Small intestine (tissue), 7 donors: Measurements from ENCODE around the gene ADAMTS1. TPM values are rescaled to one million over a fixed set of nuclear protein-coding genes. Genes with fewer than 3 reads are reported as not detected.
A peak's percentile ranks its signal among the peaks of the same experiment; 100 is the strongest.

Experiments used
- DNase-seq, 2 donors: peaks; one replicate each; pipeline versions ENCODE4 v3.0.0 to v3.0.0-alpha.2; 2013
- FAIRE-seq: peaks from 2 replicates; lab custom pipeline; 2012; peaks lifted over from hg19 to GRCh38; lab: Jason Lieb, UNC
- H3K27ac ChIP-seq, 3 donors: one replicate each; pipeline ENCODE4 v1.5.1; 2013; ENCODE audit warnings: low read length in 2 of 3, mild to moderate bottlenecking in 2 of 3, control low read depth in 1 of 3, inconsistent platforms in 1 of 3, low read depth in 1 of 3, moderate library complexity in 1 of 3
- H3K27me3 ChIP-seq, 3 donors: one replicate each; pipeline ENCODE4 v1.6.1; 2013; ENCODE audit warnings: low read length in 3 of 3, inconsistent platforms in 1 of 3; ENCODE audit not compliant: control insufficient read depth in 3 of 3, insufficient read depth in 3 of 3
- H3K36me3 ChIP-seq, 3 donors: one replicate each; pipeline ENCODE4 v1.6.1; 2013; ENCODE audit warnings: low read length in 3 of 3, inconsistent platforms in 1 of 3, low read depth in 1 of 3, mild to moderate bottlenecking in 1 of 3, moderate library complexity in 1 of 3; ENCODE audit not compliant: control insufficient read depth in 3 of 3, insufficient read depth in 2 of 3
- H3K4me1 ChIP-seq, 3 donors: one replicate each; pipeline ENCODE4 v1.6.1; 2013; ENCODE audit warnings: low read length in 2 of 3, inconsistent platforms in 1 of 3, low read depth in 1 of 3, mild to moderate bottlenecking in 1 of 3, moderate library complexity in 1 of 3; ENCODE audit not compliant: control insufficient read depth in 3 of 3, insufficient read depth in 2 of 3
- H3K4me3 ChIP-seq, 3 donors: one replicate each; pipeline ENCODE4 v1.5.1; 2013; ENCODE audit warnings: low read length in 3 of 3, control low read depth in 1 of 3, inconsistent platforms in 1 of 3, low read depth in 1 of 3, mild to moderate bottlenecking in 1 of 3, moderate library complexity in 1 of 3
- H3K9me3 ChIP-seq, 2 donors: one replicate each; pipeline ENCODE4 v1.6.1; 2013; ENCODE audit warnings: low read depth in 1 of 2, low read length in 1 of 2; ENCODE audit not compliant: control insufficient read depth in 2 of 2, insufficient read depth in 1 of 2
- WGBS, 3 donors: extraction: QIAGEN DNeasy Blood & Tissue Kit; methylation state at CpG; one replicate each; pipeline ENCODE4 v1.1.7; 2013; 5-methylcytosine and 5-hydroxymethylcytosine counted together
- polyA plus RNA-seq, 4 donors: library from polyadenylated mRNA; stranded (reverse) in 3 of 4; unstranded in 1 of 4; fragments of 200-250 nt in 3 of 4; fragments of 120-200 nt in 1 of 4; gene quantifications; one replicate each; pipeline versions ENCODE4 v1.2.1 to v1.2.3, GENCODE V29; 2013
- donor health status: healthy with polysubstance abuse.
- donor health status: control.
- donor health status: control.
- donor health status: Bipolar disorder and iron deficiency.
- donor health status: healthy.

ADAMTS1 gene
- polyA plus RNA-seq, 4 donors: 0.89 to 94.8 (median 11.3) TPM

GRCh38 chr21:26795866-26796329 is 49.3 kb downstream of the ADAMTS1 start:
- Histone ChIP-seq H3K27me3 (no peaks in the 10 kb centered on the region), H3K9me3 (no peaks in the 10 kb centered on the region), H3K36me3 (no peaks in the 10 kb centered on the region), H3K4me3 (no peak overlapping the region), H3K27ac (peak overlapping the region in 1 of 3 donors; percentile 62), H3K4me1 (peaks cover 0 to 4% (median 0%) of the 10 kb centered on the region in 3 donors)
- DNase-seq: peak; percentile 5 to 51
- FAIRE-seq: no peak
- WGBS, 3 donors: 13 to 29% (median 28%) methylated on average over 6 of the region's 6 CpGs

- WGBS, 3 donors: 80 to 84% (median 84%) methylated on average over 10 of the region's 10 CpGs
- no peak for FAIRE-seq
Observed at GRCh38 chr21:26795412-26795805, 49.8 kb downstream of the ADAMTS1 start.

GRCh38 chr21:26794597-26795411 is 50.4 kb downstream of the ADAMTS1 start:
- no peaks in the 10 kb centered on the region for H3K27me3 ChIP-seq
- FAIRE-seq: no peak
- peaks cover 0 to 4% (median 0%) of the 10 kb centered on the region in 3 donors for H3K4me1 ChIP-seq
- no peaks in the 10 kb centered on the region for H3K36me3 ChIP-seq
- no peak overlapping the region for H3K4me3 ChIP-seq
- H3K27ac ChIP-seq: peak overlapping the region in 1 of 3 donors; percentile 62
- no peak for DNase-seq
- WGBS, 3 donors: 75 to 87% (median 76%) methylated on average over 5 of the region's 5 CpGs
- no peaks in the 10 kb centered on the region for H3K9me3 ChIP-seq

More at GRCh38 chr21:26795412-26795805, 49.8 kb downstream of the ADAMTS1 start:
- DNase-seq: no peak
- peak overlapping the region in 2 of 3 donors; percentile 32 to 62 for H3K27ac ChIP-seq
- peaks cover 0 to 4% (median 0%) of the 10 kb centered on the region in 3 donors for H3K4me1 ChIP-seq
- H3K27me3 ChIP-seq: no peaks in the 10 kb centered on the region
- H3K9me3 ChIP-seq: no peaks in the 10 kb centered on the region
- H3K4me3 ChIP-seq: no peak overlapping the region
- no peaks in the 10 kb centered on the region for H3K36me3 ChIP-seq

GRCh38 chr21:26790296-26790695 is 54.9 kb downstream of the ADAMTS1 start:
- Histone ChIP-seq H3K27ac (no peak overlapping the region), H3K9me3 (no peaks in the 10 kb centered on the region), H3K4me1 (peaks cover 0 to 2% (median 0%) of the 10 kb centered on the region in 3 donors), H3K36me3 (no peaks in the 10 kb centered on the region), H3K27me3 (no peaks in the 10 kb centered on the region), H3K4me3 (no peak overlapping the region)
- FAIRE-seq: no peak
- no peak for DNase-seq

- DNase-seq: no peak
- H3K4me1 ChIP-seq: peaks cover 0 to 2% (median 0%) of the 10 kb centered on the region in 3 donors
- H3K27me3 ChIP-seq: no peaks in the 10 kb centered on the region
- H3K9me3 ChIP-seq: no peaks in the 10 kb centered on the region
- H3K4me3 ChIP-seq: no peak overlapping the region
- FAIRE-seq: no peak
- WGBS, 3 donors: 63 to 86% (median 69%) methylated on average over 8 of the region's 8 CpGs
- H3K36me3 ChIP-seq: no peaks in the 10 kb centered on the region
- H3K27ac ChIP-seq: no peak overlapping the region
Observed at GRCh38 chr21:26788790-26789189, 56.4 kb downstream of the ADAMTS1 start.

Other genes starting within 250 kb of the ADAMTS1 start
- 1 to 10 TPM in 2 of 4 donors, under 1 TPM in 2; under 0.01 to 5.3 (median 2.3) TPM for gene ADAMTS5, start 121.7 kb upstream of the ADAMTS1 start, polyA plus RNA-seq